Neural cell (in vitro differentiated cells): ENCODE results near the gene RBFOX2.

Source experiments
- CTCF ChIP-seq: fragments of 450-650 bp; IDR thresholded peaks from 2 replicates; pipeline ENCODE4 v1.5.1; 2014; ENCODE audit warnings: antibody characterized with exemption, mild to moderate bottlenecking, moderate library complexity; ENCODE audit not compliant: poor library complexity, severe bottlenecking
- EZH2 ChIP-seq: fragments of 200-600, 300-800 bp; shearing (Covaris generic), sonication (generic); IDR thresholded peaks from 2 replicates; pipeline ENCODE4 v1.6.1; 2014; ENCODE audit warnings: antibody characterized with exemption, low read length, borderline replicate concordance, mild to moderate bottlenecking; ENCODE audit not compliant: insufficient read depth, poor library complexity, severe bottlenecking
- RAD21 ChIP-seq: fragments of 450-650 bp; conservative IDR thresholded peaks from 2 replicates; pipeline ENCODE4 v1.6.1; 2014; ENCODE audit warnings: antibody characterized with exemption, mild to moderate bottlenecking, moderate library complexity
- TAF1 ChIP-seq: IDR thresholded peaks from 2 replicates; pipeline ENCODE4 v1.6.1; 2012; ENCODE audit warnings: low read depth

- TF ChIP-seq RAD21 = no peak
- no peak for TF ChIP-seq CTCF
- TF ChIP-seq EZH2 = no peak
- TF ChIP-seq TAF1 = no peak
Observed at GRCh38 chr22:35987487-35987886, 41.1 kb downstream of the RBFOX2 start.
